SK-N-SH treated with all-trans-retinoic acid at 6 μM for 48 hours (cell line): Measurements from ENCODE around the gene C15orf61.

Experiments used
- ATAC-seq: fragments of 200-7000 bp; cut with Tn5 transposase; 3 replicates; pipeline ENCODE4 v1.9.1; 2020; ENCODE audit warnings: mild to moderate bottlenecking, moderate library complexity
- ARNTL ChIP-seq: fragments of 450-650 bp; formaldehyde crosslinking; IDR thresholded peaks from 2 replicates; pipeline ENCODE4 v1.5.0; 2020; ENCODE audit warnings: low read depth, mild to moderate bottlenecking, moderate library complexity, borderline replicate concordance
- BACH2 ChIP-seq: fragments of 250-450 bp; sonication (Bioruptor Pico); IDR thresholded peaks from 2 replicates; pipeline ENCODE4 v1.9.0; 2021; ENCODE audit warnings: mild to moderate bottlenecking, borderline replicate concordance
- CREB5 ChIP-seq: fragments of 250-450 bp; sonication (Bioruptor Pico); IDR thresholded peaks from 2 replicates; pipeline ENCODE4 v1.5.1; 2020; ENCODE audit warnings: low read depth, mild to moderate bottlenecking, moderate library complexity
- CSDC2 ChIP-seq: fragments of 250-450 bp; sonication (Bioruptor Pico); IDR thresholded peaks from 2 replicates; pipeline ENCODE4 v1.5.0; 2020; ENCODE audit warnings: mild to moderate bottlenecking, moderate library complexity
- CSRNP3 ChIP-seq: fragments of 250-450 bp; sonication (Bioruptor Pico); IDR thresholded peaks from 2 replicates; pipeline ENCODE4 v1.5.1; 2021; ENCODE audit warnings: mild to moderate bottlenecking, moderate library complexity
- ESRRG ChIP-seq: fragments of 250-450 bp; sonication (Bioruptor Pico); IDR thresholded peaks from 2 replicates; pipeline ENCODE4 v1.6.1; 2021; ENCODE audit warnings: mild to moderate bottlenecking
- GLIS3 ChIP-seq: fragments of 250-450 bp; sonication (Bioruptor Pico); IDR thresholded peaks from 2 replicates; pipeline ENCODE4 v1.5.0; 2020; ENCODE audit warnings: mild to moderate bottlenecking, moderate library complexity
- ISL1 ChIP-seq: fragments of 250-450 bp; sonication (Bioruptor Pico); IDR thresholded peaks from 2 replicates; pipeline ENCODE4 v2.1.2; 2022; ENCODE audit warnings: mild to moderate bottlenecking, moderate library complexity
- OSR1 ChIP-seq: fragments of 250-450 bp; sonication (Bioruptor Pico); IDR thresholded peaks from 2 replicates; pipeline ENCODE4 v1.8.0; 2022; ENCODE audit warnings: moderate library complexity, mild to moderate bottlenecking, inconsistent platforms
- POU6F1 ChIP-seq: fragments of 250-450 bp; sonication (Bioruptor Pico); IDR thresholded peaks from 2 replicates; pipeline ENCODE4 v1.8.0; 2021; ENCODE audit warnings: low read depth, mild to moderate bottlenecking, moderate library complexity, borderline replicate concordance
- PPARA ChIP-seq: fragments of 250-450 bp; sonication (Bioruptor Pico); IDR thresholded peaks from 2 replicates; pipeline ENCODE4 v1.5.0; 2020; ENCODE audit warnings: mild to moderate bottlenecking, borderline replicate concordance
- RARB ChIP-seq: fragments of 250-450 bp; sonication (Bioruptor Pico); IDR thresholded peaks from 2 replicates; pipeline ENCODE4 v1.8.0; 2021; ENCODE audit warnings: mild to moderate bottlenecking, moderate library complexity
- SNAI2 ChIP-seq: fragments of 250-450 bp; sonication (Bioruptor Pico); IDR thresholded peaks from 2 replicates; pipeline ENCODE4 v1.5.0; 2020; ENCODE audit warnings: mild to moderate bottlenecking, moderate library complexity
- TCF4 ChIP-seq: fragments of 250-450 bp; sonication (Bioruptor Pico); IDR thresholded peaks from 2 replicates; pipeline ENCODE4 v1.8.0; 2021; ENCODE audit warnings: mild to moderate bottlenecking, moderate library complexity, borderline replicate concordance
- TOX ChIP-seq: fragments of 250-450 bp; sonication (Bioruptor Pico); IDR thresholded peaks from 2 replicates; pipeline ENCODE4 v1.8.0; 2021; ENCODE audit warnings: mild to moderate bottlenecking, moderate library complexity, borderline replicate concordance
- TSHZ2 ChIP-seq: fragments of 250-450 bp; sonication (Bioruptor Pico); IDR thresholded peaks from 2 replicates; pipeline ENCODE4 v1.5.0; 2020; ENCODE audit warnings: mild to moderate bottlenecking, moderate library complexity
- ZC3H10 ChIP-seq: fragments of 250-450 bp; sonication (Bioruptor Pico); IDR thresholded peaks from 2 replicates; pipeline ENCODE4 v1.5.1; 2021; ENCODE audit warnings: mild to moderate bottlenecking, moderate library complexity
- ZFP3 ChIP-seq: fragments of 250-450 bp; sonication (Bioruptor Pico); IDR thresholded peaks from 2 replicates; pipeline ENCODE4 v1.5.0; 2020; ENCODE audit warnings: mild to moderate bottlenecking, moderate library complexity
- ZFP30 ChIP-seq: fragments of 450-650 bp; formaldehyde crosslinking; IDR thresholded peaks from 2 replicates; pipeline ENCODE4 v1.5.0; 2022; ENCODE audit warnings: mild to moderate bottlenecking, moderate library complexity
- ZNF565 ChIP-seq: fragments of 450-650 bp; formaldehyde crosslinking; conservative IDR thresholded peaks from 2 replicates; pipeline ENCODE4 v1.5.0; 2020; ENCODE audit warnings: low read depth, mild to moderate bottlenecking, moderate library complexity
- ZNF70 ChIP-seq: fragments of 450-650 bp; formaldehyde crosslinking; IDR thresholded peaks from 2 replicates; pipeline ENCODE4 v1.5.0; 2020; ENCODE audit warnings: mild to moderate bottlenecking, moderate library complexity
- ZNF8 ChIP-seq: fragments of 450-650 bp; formaldehyde crosslinking; IDR thresholded peaks from 2 replicates; pipeline ENCODE4 v1.5.0; 2020; ENCODE audit warnings: mild to moderate bottlenecking, moderate library complexity

Gene C15orf61

GRCh38 chr15:67570875-67571647 lies 50.1 kb downstream of the C15orf61 start (continued):
- TF ChIP-seq TSHZ2 (no peak), ZC3H10 (CRISPR knock-in tag) (no peak), ZNF70 (CRISPR knock-in tag) (no peak)

- TF ChIP-seq RARB (CRISPR knock-in tag) (no peak), CSDC2 (CRISPR knock-in tag) (no peak), ZFP3 (no peak), ARNTL (CRISPR knock-in tag) (no peak), POU6F1 (CRISPR knock-in tag) (no peak), ZNF565 (CRISPR knock-in tag) (no peak), GLIS3 (CRISPR knock-in tag) (no peak), TOX (no peak), CSRNP3 (CRISPR knock-in tag) (no peak), ZNF8 (CRISPR knock-in tag) (no peak), PPARA (CRISPR knock-in tag) (no peak), BACH2 (no peak), ZC3H10 (CRISPR knock-in tag) (no peak), ESRRG (CRISPR knock-in tag) (no peak), ISL1 (CRISPR knock-in tag) (no peak), TCF4 (CRISPR knock-in tag) (no peak), SNAI2 (CRISPR knock-in tag) (no peak), ZFP30 (CRISPR knock-in tag) (no peak), CREB5 (no peak)
- ATAC-seq: no peak
Measured at GRCh38 chr15:67571648-67572415, 50.9 kb downstream of the C15orf61 start.

- TF ChIP-seq TCF4 (CRISPR knock-in tag) (no peak), OSR1 (CRISPR knock-in tag) (no peak), POU6F1 (CRISPR knock-in tag) (no peak), ZC3H10 (CRISPR knock-in tag) (no peak), CSRNP3 (CRISPR knock-in tag) (no peak), TOX (no peak)
- ATAC-seq: no peak
Measured at GRCh38 chr15:67573194-67573593, 52.3 kb downstream of the C15orf61 start.
